HepG2 (cell line): ENCODE data around the gene CHADL. TPM values are rescaled to one million over a fixed set of nuclear protein-coding genes. Genes with fewer than 3 reads are reported as not detected.

ENCODE experiments used
- ELF4 ChIP-seq: sonication (generic); formaldehyde crosslinking; IDR thresholded peaks from 2 replicates; pipeline ENCODE4 v1.5.0; 2020; ENCODE audit warnings: missing genetic modification reagents, mild to moderate bottlenecking, moderate library complexity, borderline replicate concordance
- GATAD1 ChIP-seq: IDR thresholded peaks from 2 replicates; pipeline ENCODE4 v1.6.1; 2016; ENCODE audit warnings: missing genetic modification reagents, missing compliant biosample characterization
- KDM2A ChIP-seq: sonication (generic); formaldehyde crosslinking; IDR thresholded peaks from 2 replicates; pipeline ENCODE4 v1.4.0; 2020; ENCODE audit warnings: low read depth, missing genetic modification reagents, borderline replicate concordance
- MXD1 ChIP-seq: sonication (generic); formaldehyde crosslinking; IDR thresholded peaks from 2 replicates; pipeline ENCODE4 v1.4.0; 2020; ENCODE audit warnings: mild to moderate bottlenecking, missing genetic modification reagents
- POLR2G ChIP-seq: fragments of 200-400 bp; formaldehyde crosslinking; IDR thresholded peaks from 2 replicates; pipeline ENCODE4 v1.6.1; 2018; ENCODE audit warnings: mild to moderate bottlenecking, low read depth, low read length, moderate library complexity
- SPEN ChIP-seq: sonication (generic); formaldehyde crosslinking; IDR thresholded peaks from 2 replicates; pipeline ENCODE4 v1.5.1; 2020; ENCODE audit warnings: low read depth, mild to moderate bottlenecking, missing genetic modification reagents
- ZBTB3 ChIP-seq: sonication (generic); formaldehyde crosslinking; IDR thresholded peaks from 2 replicates; pipeline ENCODE4 v1.4.0; 2020; ENCODE audit warnings: low read depth, mild to moderate bottlenecking, moderate library complexity, missing genetic modification reagents, borderline replicate concordance
- ZBTB8A ChIP-seq: sonication (generic); formaldehyde crosslinking; IDR thresholded peaks from 2 replicates; pipeline ENCODE4 v1.4.0; 2020; ENCODE audit warnings: mild to moderate bottlenecking, low read depth, missing genetic modification reagents, borderline replicate concordance
- ZC3H4 ChIP-seq: sonication (generic); formaldehyde crosslinking; IDR thresholded peaks from 2 replicates; pipeline ENCODE4 v1.4.0; 2020; ENCODE audit warnings: missing genetic modification reagents, borderline replicate concordance
- ZNF292 ChIP-seq: sonication (generic); formaldehyde crosslinking; IDR thresholded peaks from 2 replicates; pipeline ENCODE4 v1.8.1; 2022; ENCODE audit warnings: mild to moderate bottlenecking, low read depth, missing genetic modification reagents, borderline replicate concordance
- ZNF3 ChIP-seq: IDR thresholded peaks from 2 replicates; pipeline ENCODE4 v1.7.0; 2017; ENCODE audit warnings: inconsistent platforms
- ZNF44 ChIP-seq: sonication (generic); formaldehyde crosslinking; IDR thresholded peaks from 2 replicates; pipeline ENCODE4 v1.5.1; 2020; ENCODE audit warnings: mild to moderate bottlenecking, missing genetic modification reagents
- ZNF510 ChIP-seq: sonication (generic); formaldehyde crosslinking; IDR thresholded peaks from 2 replicates; pipeline ENCODE4 v1.4.0; 2020; ENCODE audit warnings: low read depth, mild to moderate bottlenecking, missing genetic modification reagents
- ZNF615 ChIP-seq: sonication (generic); formaldehyde crosslinking; IDR thresholded peaks from 2 replicates; pipeline ENCODE4 v1.5.0; 2020; ENCODE audit warnings: mild to moderate bottlenecking, missing genetic modification reagents, borderline replicate concordance
- ZNF678 ChIP-seq: sonication (generic); formaldehyde crosslinking; IDR thresholded peaks from 2 replicates; pipeline ENCODE4 v1.4.0; 2020; ENCODE audit warnings: mild to moderate bottlenecking, missing genetic modification reagents
- ZNF766 ChIP-seq: sonication (generic); formaldehyde crosslinking; IDR thresholded peaks from 2 replicates; pipeline ENCODE4 v1.5.0; 2020; ENCODE audit warnings: missing genetic modification reagents, borderline replicate concordance
- ZNF770 ChIP-seq: sonication (generic); formaldehyde crosslinking; IDR thresholded peaks from 2 replicates; pipeline ENCODE4 v1.5.0; 2020; ENCODE audit warnings: mild to moderate bottlenecking, missing genetic modification reagents
- ZNF780A ChIP-seq: sonication (generic); formaldehyde crosslinking; IDR thresholded peaks from 2 replicates; pipeline ENCODE4 v1.8.0; 2022; ENCODE audit warnings: mild to moderate bottlenecking, missing genetic modification reagents, moderate library complexity
- ZNF839 ChIP-seq: sonication (generic); formaldehyde crosslinking; IDR thresholded peaks from 2 replicates; pipeline ENCODE4 v1.4.0; 2020; ENCODE audit warnings: missing genetic modification reagents, mild to moderate bottlenecking, borderline replicate concordance
- polyA plus RNA-seq, 8 experiments: library from polyadenylated mRNA; depleted of rRNA in 3 of 8; stranded (reverse) in 7 of 8; unstranded in 1 of 8; fragments of >200 nt; fragmentation: Illumina TruSeq in 4 of 8; extraction: Trizol in 4 of 8; gene quantifications; 2 replicates each; pipeline versions ENCODE4 v1.2.1 to v1.2.3, GENCODE V29; 2011 to 2016; ENCODE audit warnings: low read depth in 4 of 8, missing spikeins in 1 of 8, mixed read lengths in 1 of 8; ENCODE audit not compliant: insufficient read depth in 1 of 8
- total RNA-seq, 5 experiments: library from RNA; depleted of rRNA; stranded (reverse); fragments of >200 nt; fragmentation: Illumina TruSeq; extraction: Trizol; gene quantifications; 2 replicates each; pipeline ENCODE4 v1.2.3, GENCODE V29; 2016; ENCODE audit warnings: low read depth in 1 of 5
- TF ChIP-seq, protein P1 (sequence below): sonication (generic); formaldehyde crosslinking; IDR thresholded peaks from 2 replicates; pipeline ENCODE4 v1.4.0; 2020; ENCODE audit warnings: missing genetic modification reagents
- TF ChIP-seq, protein P2 (sequence below): sonication (generic); formaldehyde crosslinking; IDR thresholded peaks from 2 replicates; pipeline ENCODE4 v1.5.1; 2020; ENCODE audit warnings: missing genetic modification reagents, mild to moderate bottlenecking, borderline replicate concordance

CHADL gene
- total and polyA plus RNA-seq, 2 of the 13 experiments (the other 11 are each of a cell fraction or from before 2014, with no cell fraction given) = 2.8 to 8.1 TPM

GRCh38 chr22:41240377-41241132 lies at the start of gene CHADL (continued):
- TF ChIP-seq, protein P1, sequence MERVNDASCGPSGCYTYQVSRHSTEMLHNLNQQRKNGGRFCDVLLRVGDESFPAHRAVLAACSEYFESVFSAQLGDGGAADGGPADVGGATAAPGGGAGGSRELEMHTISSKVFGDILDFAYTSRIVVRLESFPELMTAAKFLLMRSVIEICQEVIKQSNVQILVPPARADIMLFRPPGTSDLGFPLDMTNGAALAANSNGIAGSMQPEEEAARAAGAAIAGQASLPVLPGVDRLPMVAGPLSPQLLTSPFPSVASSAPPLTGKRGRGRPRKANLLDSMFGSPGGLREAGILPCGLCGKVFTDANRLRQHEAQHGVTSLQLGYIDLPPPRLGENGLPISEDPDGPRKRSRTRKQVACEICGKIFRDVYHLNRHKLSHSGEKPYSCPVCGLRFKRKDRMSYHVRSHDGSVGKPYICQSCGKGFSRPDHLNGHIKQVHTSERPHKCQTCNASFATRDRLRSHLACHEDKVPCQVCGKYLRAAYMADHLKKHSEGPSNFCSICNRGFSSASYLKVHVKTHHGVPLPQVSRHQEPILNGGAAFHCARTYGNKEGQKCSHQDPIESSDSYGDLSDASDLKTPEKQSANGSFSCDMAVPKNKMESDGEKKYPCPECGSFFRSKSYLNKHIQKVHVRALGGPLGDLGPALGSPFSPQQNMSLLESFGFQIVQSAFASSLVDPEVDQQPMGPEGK (CRISPR knock-in tag) = peak; percentile 80
- TF ChIP-seq ZNF615 (CRISPR knock-in tag) (no peak), ZNF510 (CRISPR knock-in tag) (no peak), MXD1 (CRISPR knock-in tag) (peak; percentile 83), ZNF44 (CRISPR knock-in tag) (no peak), ZBTB3 (CRISPR knock-in tag) (no peak), ZNF292 (CRISPR knock-in tag) (peak; percentile 51; the same call in 1 of the 2 replicates), KDM2A (peak; percentile 52; the same call in 1 of the 2 replicates), SPEN (peak; percentile 32; the same call in 1 of the 2 replicates), GATAD1 (CRISPR knock-in tag) (no peak), ZNF770 (CRISPR knock-in tag) (0 out of 2 replicates have a peak, but pooled peaks have one; percentile 3), POLR2G (peak; percentile 53; the same call in 1 of the 2 replicates), ZNF678 (CRISPR knock-in tag) (0 out of 2 replicates have a peak, but pooled peaks have one; percentile 46), ZC3H4 (CRISPR knock-in tag) (no peak), ELF4 (no peak), ZNF780A (CRISPR knock-in tag) (no peak), ZNF839 (no peak), ZBTB8A (CRISPR knock-in tag) (no peak), ZNF766 (no peak), ZNF3 (CRISPR knock-in tag) (no peak)
- TF ChIP-seq, protein P2, sequence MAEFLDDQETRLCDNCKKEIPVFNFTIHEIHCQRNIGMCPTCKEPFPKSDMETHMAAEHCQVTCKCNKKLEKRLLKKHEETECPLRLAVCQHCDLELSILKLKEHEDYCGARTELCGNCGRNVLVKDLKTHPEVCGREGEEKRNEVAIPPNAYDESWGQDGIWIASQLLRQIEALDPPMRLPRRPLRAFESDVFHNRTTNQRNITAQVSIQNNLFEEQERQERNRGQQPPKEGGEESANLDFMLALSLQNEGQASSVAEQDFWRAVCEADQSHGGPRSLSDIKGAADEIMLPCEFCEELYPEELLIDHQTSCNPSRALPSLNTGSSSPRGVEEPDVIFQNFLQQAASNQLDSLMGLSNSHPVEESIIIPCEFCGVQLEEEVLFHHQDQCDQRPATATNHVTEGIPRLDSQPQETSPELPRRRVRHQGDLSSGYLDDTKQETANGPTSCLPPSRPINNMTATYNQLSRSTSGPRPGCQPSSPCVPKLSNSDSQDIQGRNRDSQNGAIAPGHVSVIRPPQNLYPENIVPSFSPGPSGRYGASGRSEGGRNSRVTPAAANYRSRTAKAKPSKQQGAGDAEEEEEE = no peak
